GM12878 (cell line): ENCODE data around the gene TTC23. TPM values are rescaled to one million over a fixed set of nuclear protein-coding genes. Genes with fewer than 3 reads are reported as not detected.

ENCODE experiments used
- ATAC-seq: fragments of 200-7000 bp; cut with Tn5 transposase; 3 replicates; pipeline ENCODE4 v1.9.1; 2020; ENCODE audit warnings: mild to moderate bottlenecking, moderate library complexity
- BruUV-seq: library from RNA; stranded (reverse); fragments of 400-500 nt; replicated peaks from 2 replicates; lab custom pipeline; 2021; lab: Mats Ljungman, UMichigan
- CTCF ChIA-PET: fragments of 300-600 bp; sonication (Branson Sonifier 250); formaldehyde crosslinking; extraction: SDS; loops from one replicate; lab custom pipeline; 2021; ENCODE audit warnings: inconsistent platforms; lab: Yijun Ruan, JAX
- POLR2A ChIA-PET: fragments of 350-600 bp; formaldehyde crosslinking; extraction: SDS; loops from one replicate; lab custom pipeline; 2021; ENCODE audit warnings: inconsistent platforms; lab: Charles Lee
- RAD21 ChIA-PET: fragments of 300-600 bp; sonication (Branson Sonifier 250); formaldehyde crosslinking; loops from one replicate; lab custom pipeline; 2023; ENCODE audit warnings: antibody characterized with exemption; ENCODE audit not compliant: unreplicated experiment; lab: Charles Lee
- SMC1A ChIA-PET: fragments of 300-600 bp; sonication (Branson Sonifier 250); formaldehyde crosslinking; loops from one replicate; lab custom pipeline; 2023; ENCODE audit not compliant: unreplicated experiment, uncharacterized antibody; lab: Charles Lee
- DNase-seq: peaks from one replicate; pipeline ENCODE4 v3.0.0-alpha.2; 2011; ENCODE audit warnings: low read depth, low spot score
- FAIRE-seq: peaks from 3 replicates; lab custom pipeline; 2011; peaks lifted over from hg19 to GRCh38; lab: Jason Lieb, UNC
- H2AFZ ChIP-seq: 2 replicates; pipeline ENCODE4 v1.6.0; 2011; ENCODE audit warnings: low read depth, low read length, control low read depth; ENCODE audit not compliant: control insufficient read depth
- H3K27ac ChIP-seq: 2 replicates; pipeline ENCODE4 v1.5.1; 2011; ENCODE audit warnings: control low read depth; ENCODE audit not compliant: control insufficient read depth, insufficient read depth
- H3K27me3 ChIP-seq, 2 experiments: replicated peaks in 1 of 2; 2 replicates each; pipeline versions ENCODE4 v1.6.0 to v1.6.1; 2011; ENCODE audit warnings: low read length in 1 of 2; ENCODE audit not compliant: control insufficient read depth in 2 of 2, insufficient read depth in 2 of 2
- H3K36me3 ChIP-seq, 2 experiments: 2 replicates each; pipeline ENCODE4 v1.5.1; 2011; ENCODE audit warnings: low read length in 1 of 2; ENCODE audit not compliant: control insufficient read depth in 2 of 2, insufficient read depth in 2 of 2
- H3K4me1 ChIP-seq: 2 replicates; pipeline ENCODE4 v1.6.1; 2011; ENCODE audit warnings: mild to moderate bottlenecking, low read length, moderate library complexity, mixed read lengths; ENCODE audit not compliant: control insufficient read depth, insufficient read depth
- H3K4me2 ChIP-seq: 2 replicates; pipeline ENCODE4 v1.6.0; 2011; ENCODE audit warnings: control low read depth; ENCODE audit not compliant: control insufficient read depth, insufficient read depth
- H3K4me3 ChIP-seq: fragments of 200-600 bp; sonication (generic); 2 replicates; pipeline ENCODE4 v1.5.1; 2016
- H3K79me2 ChIP-seq: 2 replicates; pipeline ENCODE4 v1.6.0; 2011; ENCODE audit warnings: low read length; ENCODE audit not compliant: control insufficient read depth, insufficient read depth
- H3K9ac ChIP-seq: 2 replicates; pipeline ENCODE4 v1.8.0; 2011; ENCODE audit warnings: low read length, control low read depth, mixed read lengths; ENCODE audit not compliant: control insufficient read depth, insufficient read depth
- H3K9me3 ChIP-seq: replicated peaks from 3 replicates; pipeline ENCODE4 v1.5.1; 2011; ENCODE audit warnings: mild to moderate bottlenecking, low read length; ENCODE audit not compliant: control insufficient read depth, insufficient read depth
- H4K20me1 ChIP-seq: 2 replicates; pipeline ENCODE4 v1.6.0; 2011; ENCODE audit not compliant: control insufficient read depth, insufficient read depth
- CHD4 ChIP-seq: fragments of 200-600 bp; sonication (generic); IDR thresholded peaks from 2 replicates; pipeline ENCODE4 v1.6.1; 2016; ENCODE audit warnings: mild to moderate bottlenecking
- EGR1 ChIP-seq, 2 experiments: IDR thresholded peaks; 1 replicate in 1 of 2; 2 replicates in 1 of 2; pipeline ENCODE4 v1.6.1; 2011 to 2012; ENCODE audit warnings: low read depth in 2 of 2, low read length in 2 of 2, borderline replicate concordance in 1 of 2, mild to moderate bottlenecking in 1 of 2, moderate library complexity in 1 of 2
- HDAC2 ChIP-seq: fragments of 200-600 bp; sonication (generic); IDR thresholded peaks from 2 replicates; pipeline ENCODE4 v1.6.1; 2017
- JUNB ChIP-seq: IDR thresholded peaks from 2 replicates; pipeline ENCODE4 v1.6.1; 2016; ENCODE audit warnings: antibody characterized with exemption, mild to moderate bottlenecking
- KDM1A ChIP-seq: fragments of 200-600 bp; sonication (generic); IDR thresholded peaks from 2 replicates; pipeline ENCODE4 v1.6.1; 2016; ENCODE audit warnings: borderline replicate concordance
- NR2F1 ChIP-seq: fragments of 450-650 bp; conservative IDR thresholded peaks from 2 replicates; pipeline ENCODE4 v1.6.1; 2017; ENCODE audit warnings: mild to moderate bottlenecking
- TBL1XR1 ChIP-seq: IDR thresholded peaks from 2 replicates; pipeline ENCODE4 v1.6.1; 2012; ENCODE audit warnings: low read depth, low read length, improper control_type of control experiment
- WGBS: methylation state at CpG from one replicate; pipeline ENCODE4 v1.1.6; 2016; ENCODE audit warnings: low lambda C conversion rate; ENCODE audit not compliant: insufficient replicate concordance, insufficient coverage; ENCODE audit errors: missing lambda C conversion rate; 5-methylcytosine and 5-hydroxymethylcytosine counted together
- in situ Hi-C: fragments of 300-500 bp; cut with MboI; formaldehyde crosslinking; loops from 9 replicates; pipeline ENCODE4 v1.14.3; 2018; ENCODE audit warnings: mixed read lengths
- intact Hi-C: fragments of 100-400 bp; cut with micrococcal nuclease; formaldehyde crosslinking; loops from one replicate; pipeline ENCODE4 v1.14.2; 2022; ENCODE audit not compliant: unreplicated experiment
- polyA plus RNA-seq, 11 experiments: library from polyadenylated mRNA; depleted of rRNA in 4 of 11; unstranded in 6 of 11; stranded (reverse) in 5 of 11; fragments of >200 nt; fragmentation: Nextera tagmentation in 4 of 11; fragmentation: Illumina TruSeq in 1 of 11; extraction: Ambion mirVana in 4 of 11; extraction: Trizol in 1 of 11; gene quantifications; 1 replicate in 1 of 11; 2 replicates in 10 of 11; pipeline versions ENCODE4 v1.2.1 to v1.2.3, GENCODE V29; 2011 to 2016; ENCODE audit warnings: inconsistent platforms in 2 of 11, missing spikeins in 2 of 11, low read depth in 1 of 11
- total RNA-seq, 4 experiments: library from RNA; depleted of rRNA in 3 of 4; stranded (reverse); fragments of >200 nt in 3 of 4; fragmentation: Illumina TruSeq in 1 of 4; extraction: Trizol in 1 of 4; gene quantifications; 2 replicates each; pipeline versions ENCODE4 v1.2.1 to v1.2.3, GENCODE V29; 2013 to 2021
- TF ChIP-seq, protein P1 (sequence below): fragments of 450-650 bp; IDR thresholded peaks from 2 replicates; pipeline ENCODE4 v1.6.1; 2018; ENCODE audit warnings: borderline replicate concordance, mild to moderate bottlenecking; ENCODE audit not compliant: partially characterized antibody
- TF ChIP-seq, protein P2 (sequence below): fragments of 450-650 bp; IDR thresholded peaks from 2 replicates; pipeline ENCODE4 v1.6.1; 2017; ENCODE audit warnings: low read depth, mild to moderate bottlenecking, moderate library complexity
- TF ChIP-seq, protein P3 (sequence below): fragments of 150-350 bp; IDR thresholded peaks from 2 replicates; pipeline ENCODE4 v1.6.1; 2014; ENCODE audit warnings: mild to moderate bottlenecking, low read depth, low read length

The TTC23 gene
- total and polyA plus RNA-seq, 10 of the 15 experiments (the other 5 are each of a cell fraction or from before 2014, with no cell fraction given): 1.2 to 9.0 (median 6.5) TPM

DNA sequence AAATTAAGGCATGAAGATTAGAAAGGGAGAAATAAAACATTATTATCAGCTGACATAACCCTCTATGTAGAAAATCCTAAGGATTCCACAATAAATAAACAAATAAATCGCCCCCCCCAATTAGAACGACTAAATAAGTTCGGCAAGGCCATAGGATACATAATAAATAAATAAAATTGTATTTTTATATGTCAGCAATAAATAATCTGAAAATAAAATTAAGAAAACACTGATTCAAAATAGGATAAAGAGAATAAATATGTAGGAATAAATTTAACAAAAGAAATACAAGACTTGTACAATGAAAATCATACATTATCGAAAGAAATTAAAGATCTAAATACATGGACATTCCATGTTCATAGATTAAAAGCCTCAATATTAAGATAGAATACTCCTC lies 5.1 kb downstream of the TTC23 start:
- BruUV-seq: no TSS peak
- H3K9me3 ChIP-seq: no peaks in the 10 kb centered on the region
- no peaks in the 10 kb centered on the region for H4K20me1 ChIP-seq
- H3K4me1 ChIP-seq: peaks cover 9% of the 10 kb centered on the region
- DNase-seq: no peak
- H2AFZ ChIP-seq: no peak overlapping the region
- H3K27ac ChIP-seq: no peak overlapping the region
- H3K4me2 ChIP-seq: no peak overlapping the region
- ChIA-PET POLR2A (interaction anchor here (0.9 kb wide), 1 partner anchor 10 kb away, joined by 6 read pairs; no protein-coding TSS in a partner anchor), CTCF (no interaction called here), SMC1A (interaction anchor here (1.1 kb wide), 1 partner anchor 29 kb away, joined by 3 read pairs; no protein-coding TSS in a partner anchor), RAD21 (interaction anchor here (1.1 to 1.4 kb wide), 2 partner anchors 10 to 489 kb away, joined by 4 to 5 read pairs; partner anchors contain the start of gene LYSMD4)
- intact Hi-C loops (no loop called here), in situ Hi-C loops (no loop called here)
- no peaks in the 10 kb centered on the region for H3K36me3 ChIP-seq
- TF ChIP-seq CHD4 (no peak), HDAC2 (no peak), KDM1A (no peak)
- TF ChIP-seq, protein P1, sequence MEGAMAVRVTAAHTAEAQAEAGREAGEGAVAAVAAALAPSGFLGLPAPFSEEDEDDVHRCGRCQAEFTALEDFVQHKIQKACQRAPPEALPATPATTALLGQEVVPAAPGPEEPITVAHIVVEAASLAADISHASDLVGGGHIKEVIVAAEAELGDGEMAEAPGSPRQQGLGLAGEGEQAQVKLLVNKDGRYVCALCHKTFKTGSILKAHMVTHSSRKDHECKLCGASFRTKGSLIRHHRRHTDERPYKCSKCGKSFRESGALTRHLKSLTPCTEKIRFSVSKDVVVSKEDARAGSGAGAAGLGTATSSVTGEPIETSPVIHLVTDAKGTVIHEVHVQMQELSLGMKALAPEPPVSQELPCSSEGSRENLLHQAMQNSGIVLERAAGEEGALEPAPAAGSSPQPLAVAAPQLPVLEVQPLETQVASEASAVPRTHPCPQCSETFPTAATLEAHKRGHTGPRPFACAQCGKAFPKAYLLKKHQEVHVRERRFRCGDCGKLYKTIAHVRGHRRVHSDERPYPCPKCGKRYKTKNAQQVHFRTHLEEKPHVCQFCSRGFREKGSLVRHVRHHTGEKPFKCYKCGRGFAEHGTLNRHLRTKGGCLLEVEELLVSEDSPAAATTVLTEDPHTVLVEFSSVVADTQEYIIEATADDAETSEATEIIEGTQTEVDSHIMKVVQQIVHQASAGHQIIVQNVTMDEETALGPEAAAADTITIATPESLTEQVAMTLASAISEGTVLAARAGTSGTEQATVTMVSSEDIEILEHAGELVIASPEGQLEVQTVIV: no peak
- 94% methylated on average over 4 of the region's 4 CpGs for WGBS
- H3K4me3 ChIP-seq: no peak overlapping the region
- no peak for ATAC-seq
- H3K27me3 ChIP-seq: no peaks in the 10 kb centered on the region
- FAIRE-seq: no peak
- peaks cover 6% of the 10 kb centered on the region for H3K79me2 ChIP-seq
- H3K9ac ChIP-seq: no peak overlapping the region

DNA sequence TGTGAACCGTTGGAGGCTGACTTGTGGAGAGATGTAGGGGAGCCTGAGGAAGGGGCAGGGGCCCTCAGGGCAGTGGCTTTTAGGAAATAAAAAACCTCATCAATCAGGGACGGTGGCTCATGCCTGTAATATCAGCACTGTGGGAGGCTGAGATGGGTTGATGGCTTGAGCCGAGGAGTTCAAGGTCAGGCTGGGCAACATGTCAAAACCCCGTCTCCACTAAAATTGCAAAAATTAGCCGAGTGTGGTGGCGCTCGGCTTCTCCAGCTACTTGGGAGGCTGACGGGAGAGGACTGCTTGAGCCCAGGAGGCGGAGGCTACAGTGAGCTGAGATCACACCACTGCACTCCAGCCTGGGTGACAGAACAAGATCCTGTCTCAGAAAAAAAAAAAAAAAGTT lies 7.6 kb downstream of the TTC23 start:
- CTCF ChIA-PET: no interaction called here
- FAIRE-seq (no peak), DNase-seq (no peak)
- intact Hi-C loops (no loop called here), in situ Hi-C loops (no loop called here)
- H3K79me2 ChIP-seq: no peaks in the 10 kb centered on the region
- POLR2A ChIA-PET: interaction anchor here (0.7 to 1.2 kb wide), 2 partner anchors 13 to 73 kb away, joined by 3 to 4 read pairs; no protein-coding TSS in a partner anchor
- BruUV-seq: no TSS peak
- no peak overlapping the region for H3K27ac ChIP-seq
- TF ChIP-seq, protein P2, sequence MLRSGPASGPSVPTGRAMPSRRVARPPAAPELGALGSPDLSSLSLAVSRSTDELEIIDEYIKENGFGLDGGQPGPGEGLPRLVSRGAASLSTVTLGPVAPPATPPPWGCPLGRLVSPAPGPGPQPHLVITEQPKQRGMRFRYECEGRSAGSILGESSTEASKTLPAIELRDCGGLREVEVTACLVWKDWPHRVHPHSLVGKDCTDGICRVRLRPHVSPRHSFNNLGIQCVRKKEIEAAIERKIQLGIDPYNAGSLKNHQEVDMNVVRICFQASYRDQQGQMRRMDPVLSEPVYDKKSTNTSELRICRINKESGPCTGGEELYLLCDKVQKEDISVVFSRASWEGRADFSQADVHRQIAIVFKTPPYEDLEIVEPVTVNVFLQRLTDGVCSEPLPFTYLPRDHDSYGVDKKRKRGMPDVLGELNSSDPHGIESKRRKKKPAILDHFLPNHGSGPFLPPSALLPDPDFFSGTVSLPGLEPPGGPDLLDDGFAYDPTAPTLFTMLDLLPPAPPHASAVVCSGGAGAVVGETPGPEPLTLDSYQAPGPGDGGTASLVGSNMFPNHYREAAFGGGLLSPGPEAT: no peak
- TF ChIP-seq, protein P3, sequence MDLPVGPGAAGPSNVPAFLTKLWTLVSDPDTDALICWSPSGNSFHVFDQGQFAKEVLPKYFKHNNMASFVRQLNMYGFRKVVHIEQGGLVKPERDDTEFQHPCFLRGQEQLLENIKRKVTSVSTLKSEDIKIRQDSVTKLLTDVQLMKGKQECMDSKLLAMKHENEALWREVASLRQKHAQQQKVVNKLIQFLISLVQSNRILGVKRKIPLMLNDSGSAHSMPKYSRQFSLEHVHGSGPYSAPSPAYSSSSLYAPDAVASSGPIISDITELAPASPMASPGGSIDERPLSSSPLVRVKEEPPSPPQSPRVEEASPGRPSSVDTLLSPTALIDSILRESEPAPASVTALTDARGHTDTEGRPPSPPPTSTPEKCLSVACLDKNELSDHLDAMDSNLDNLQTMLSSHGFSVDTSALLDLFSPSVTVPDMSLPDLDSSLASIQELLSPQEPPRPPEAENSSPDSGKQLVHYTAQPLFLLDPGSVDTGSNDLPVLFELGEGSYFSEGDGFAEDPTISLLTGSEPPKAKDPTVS: no peak
- no peak for TF ChIP-seq NR2F1
- TF ChIP-seq TBL1XR1: no peak
- no peak for TF ChIP-seq EGR1 (IDR thresholded peaks at IDR 0.05; ENCODE audit: borderline replicate concordance in 1 of 2, low read depth in 2 of 2, low read length in 2 of 2)
- no peak for TF ChIP-seq JUNB
- TF ChIP-seq, all 136 proteins: peak for 0
- Histone ChIP-seq H4K20me1 (no peaks in the 10 kb centered on the region), H3K27me3 (no peaks in the 10 kb centered on the region), H3K9me3 (no peaks in the 10 kb centered on the region), H3K4me2 (no peak overlapping the region), H3K4me1 (peaks cover 12% of the 10 kb centered on the region), H2AFZ (no peak overlapping the region), H3K4me3 (no peak overlapping the region), H3K36me3 (no peaks in the 10 kb centered on the region), H3K9ac (no peak overlapping the region)
- no peak for ATAC-seq
- RAD21 ChIA-PET: interaction anchor here (0.8 kb wide), 1 partner anchor 22 kb away, joined by 3 read pairs; no protein-coding TSS in a partner anchor
- 89% methylated on average over 9 of the region's 9 CpGs for WGBS
- SMC1A ChIA-PET: interaction anchor here (0.7 to 1.0 kb wide), 2 partner anchors 8 to 34 kb away, joined by 3 read pairs; no protein-coding TSS in a partner anchor
